NCI-H2107 treated with DMSO at 0.1 percent for 48 hours (cell line): ENCODE measurements around the gene MAIP1.
"Not testable (repeated sequence)": the region's sequence is repeated elsewhere in the genome, so short reads cannot be mapped to it uniquely, and the experiment has no call there.

Experiments used
- DNase-seq: peaks from one replicate; lab custom pipeline; 2025; ENCODE audit not compliant: unreplicated experiment; lab: John Stamatoyannopoulos, UW

The MAIP1 gene, protein sequence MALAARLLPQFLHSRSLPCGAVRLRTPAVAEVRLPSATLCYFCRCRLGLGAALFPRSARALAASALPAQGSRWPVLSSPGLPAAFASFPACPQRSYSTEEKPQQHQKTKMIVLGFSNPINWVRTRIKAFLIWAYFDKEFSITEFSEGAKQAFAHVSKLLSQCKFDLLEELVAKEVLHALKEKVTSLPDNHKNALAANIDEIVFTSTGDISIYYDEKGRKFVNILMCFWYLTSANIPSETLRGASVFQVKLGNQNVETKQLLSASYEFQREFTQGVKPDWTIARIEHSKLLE

DNA sequence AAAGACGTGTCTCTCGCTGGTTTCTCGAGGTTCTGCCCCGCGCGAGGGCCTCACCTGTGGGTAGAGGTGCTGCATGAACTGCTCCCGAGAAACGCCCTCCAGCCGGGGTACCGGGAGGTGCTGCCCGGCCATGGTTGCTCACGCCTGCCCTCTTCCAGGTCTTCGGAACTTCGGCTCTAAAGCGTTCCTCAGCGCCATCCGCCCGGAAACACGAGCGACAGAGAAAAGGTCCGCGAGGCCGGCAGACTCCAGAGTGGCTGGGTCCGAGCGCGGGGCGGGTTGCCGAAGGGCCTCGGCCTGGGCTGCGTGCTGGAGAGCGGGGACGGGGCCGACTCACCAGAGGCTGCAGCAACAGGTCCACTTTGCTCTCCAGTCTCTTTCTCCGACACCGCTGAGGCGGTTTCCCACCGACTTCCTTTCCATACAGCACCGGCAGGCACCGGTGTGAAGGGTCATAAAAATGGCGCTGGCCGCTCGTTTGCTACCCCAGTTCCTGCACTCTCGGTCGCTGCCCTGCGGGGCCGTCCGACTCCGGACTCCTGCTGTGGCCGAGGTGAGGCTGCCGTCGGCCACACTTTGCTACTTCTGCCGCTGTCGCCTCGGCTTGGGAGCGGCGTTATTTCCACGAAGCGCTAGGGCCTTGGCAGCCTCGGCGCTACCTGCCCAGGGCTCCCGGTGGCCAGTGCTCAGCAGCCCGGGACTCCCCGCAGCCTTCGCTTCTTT is at the start of gene MAIP1, which contains the start of gene TYW5:
TSS of gene MAIP1 (plus strand) at position 244 of the 723 bp plus-strand sequence. CDS start at position 461, 217 bp downstream.
TSS of gene TYW5 (minus strand) at position 153 of the 723 bp plus-strand sequence. CDS start at position 132, 21 bp downstream.
- DNase-seq: peak; percentile 81

DNA sequence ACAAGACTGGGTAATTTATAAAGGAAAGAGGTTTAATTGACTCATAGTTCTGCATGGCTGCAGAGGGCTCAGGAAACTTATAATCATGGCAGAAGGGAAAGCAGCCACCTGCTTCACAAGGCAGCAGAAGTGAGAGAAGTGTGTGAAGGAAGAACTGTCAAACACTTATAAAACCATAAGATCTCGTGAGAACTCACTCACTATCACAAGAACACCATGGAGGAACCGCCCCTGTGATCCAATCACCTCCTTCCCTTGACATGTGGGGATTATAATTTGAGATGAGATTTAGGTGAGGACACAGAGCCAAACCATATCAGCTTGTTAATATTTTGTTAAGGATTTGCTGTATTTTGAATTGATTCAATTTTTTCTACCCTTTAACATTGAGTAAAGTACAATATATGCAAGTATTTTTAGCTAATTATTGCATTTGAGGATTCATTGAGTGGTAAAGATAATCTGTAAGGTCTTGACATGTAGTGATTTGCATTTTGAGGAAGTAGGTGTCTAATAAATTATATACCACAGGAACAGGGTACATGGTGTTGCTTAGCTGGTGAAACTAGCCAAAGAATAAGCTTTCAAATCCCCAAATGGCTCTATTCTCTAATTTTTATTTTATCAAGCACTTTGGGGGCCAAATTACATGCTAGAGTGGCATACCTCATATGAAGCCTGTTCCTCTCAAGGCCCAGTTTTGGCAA is 48.2 kb upstream of the MAIP1 start:
- DNase-seq: no peak

DNA sequence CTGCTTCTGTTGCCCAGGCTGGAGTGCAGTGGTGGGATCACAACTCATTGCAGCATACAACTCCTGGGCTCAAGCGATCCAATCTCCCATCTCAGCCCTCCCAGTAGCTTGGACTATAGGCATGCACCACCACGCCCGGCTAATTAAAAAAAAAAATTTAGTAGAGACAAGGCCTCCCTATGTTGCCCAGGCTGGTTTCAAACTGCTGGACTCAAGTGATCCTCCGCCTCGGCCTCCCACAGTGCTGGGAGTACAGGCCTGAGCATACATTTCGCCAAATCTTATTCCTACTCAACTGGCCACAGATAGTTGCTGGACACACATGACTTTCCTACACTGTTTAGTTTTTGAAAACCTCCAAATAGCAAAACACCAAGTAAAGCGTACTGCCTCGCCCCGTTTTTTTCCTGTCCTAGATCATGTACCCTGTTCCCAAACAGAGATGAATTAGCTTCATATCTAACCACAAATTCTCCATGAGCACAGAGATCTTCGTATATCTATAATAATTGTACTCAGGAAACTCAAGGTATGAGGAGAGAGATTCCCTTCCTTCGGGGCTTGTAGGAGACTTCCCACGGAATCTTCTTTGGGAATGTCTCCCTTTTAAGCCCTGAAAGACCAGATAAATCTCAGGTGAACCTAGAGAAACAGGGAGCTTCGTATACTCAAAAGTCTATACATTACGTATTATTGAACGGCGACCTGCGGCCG is 44.9 kb upstream of the MAIP1 start:
- no peak for DNase-seq

DNA sequence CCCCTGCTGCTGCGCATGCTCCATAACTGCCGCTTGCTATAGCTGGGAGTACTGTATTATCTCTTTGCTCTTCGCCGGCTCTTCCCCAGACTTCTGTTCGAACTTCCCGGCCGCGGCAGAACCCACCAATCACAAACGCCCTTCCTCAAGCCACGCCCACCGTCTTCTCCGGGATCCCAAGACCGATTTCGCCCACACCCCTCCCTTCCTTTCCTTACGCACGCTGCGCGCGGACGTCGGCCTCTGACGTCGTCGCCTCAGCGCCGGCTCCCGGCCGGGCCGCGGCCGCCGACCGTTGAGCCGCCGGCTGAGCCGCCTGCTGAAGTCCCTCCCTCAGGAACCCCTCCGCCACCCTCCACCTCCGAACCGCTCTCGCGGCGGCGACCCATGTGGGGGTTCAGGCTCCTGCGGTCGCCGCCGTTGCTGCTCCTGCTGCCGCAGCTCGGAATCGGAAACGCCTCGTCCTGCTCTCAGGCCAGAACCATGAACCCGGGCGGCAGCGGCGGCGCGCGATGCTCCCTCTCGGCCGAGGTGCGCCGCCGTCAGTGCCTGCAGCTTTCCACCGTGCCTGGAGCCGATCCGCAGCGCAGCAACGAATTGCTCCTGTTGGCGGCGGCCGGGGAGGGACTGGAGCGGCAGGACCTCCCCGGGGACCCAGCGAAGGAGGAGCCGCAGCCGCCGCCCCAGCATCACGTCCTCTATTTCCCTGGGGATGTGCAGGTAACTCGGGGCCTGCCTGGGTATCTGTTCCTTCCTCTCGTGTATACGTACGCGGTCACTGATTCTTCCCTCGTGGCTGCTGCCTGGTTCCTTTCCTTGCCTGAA is 44.1 kb upstream of the MAIP1 start, which contains the start of gene C2orf69:
TSS of gene C2orf69 (plus strand) at position 242 of the 825 bp plus-strand sequence. CDS start at position 388, 146 bp downstream.
- DNase-seq: peak; percentile 94

DNA sequence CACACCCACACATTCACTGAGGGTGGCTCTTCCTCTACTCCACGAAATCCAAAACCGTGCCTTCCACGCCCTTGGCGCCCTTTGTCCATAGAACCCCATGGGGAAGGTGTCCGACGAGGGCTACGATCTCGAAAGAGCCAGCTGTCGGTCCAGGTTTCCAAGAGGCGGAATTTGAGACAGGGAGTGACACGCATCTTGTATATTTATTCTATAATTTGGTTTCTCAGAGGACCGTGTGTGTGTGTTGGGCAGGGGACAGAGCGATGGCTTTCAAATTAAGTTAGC is 43.6 kb upstream of the MAIP1 start:
- no peak for DNase-seq

DNA sequence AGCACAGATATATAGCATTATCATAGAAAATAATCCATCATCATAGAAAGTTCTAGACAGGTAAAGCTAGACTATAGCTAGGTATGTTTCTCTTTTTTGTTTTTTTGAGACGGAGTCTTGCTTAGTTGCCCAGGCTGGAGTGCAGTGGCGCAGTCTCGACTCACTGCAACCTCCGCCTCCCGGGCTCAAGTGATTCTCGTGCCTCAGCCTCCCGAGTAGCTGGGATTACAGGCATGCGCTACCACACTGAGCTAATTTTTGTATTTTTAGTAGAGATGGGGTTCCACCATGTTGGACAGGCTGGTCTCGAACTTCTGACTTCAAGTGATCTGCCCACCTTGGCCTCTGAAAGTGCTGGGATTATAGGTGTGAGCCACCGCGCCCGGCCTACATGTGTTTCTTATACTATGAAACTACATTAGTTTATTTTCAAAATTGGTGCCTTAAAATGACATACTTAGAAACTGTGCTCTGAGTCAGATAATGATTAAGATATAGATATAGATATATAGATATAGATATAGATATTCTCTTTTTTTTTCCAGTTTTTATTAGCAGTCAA is 42.7 kb upstream of the MAIP1 start:
- DNase-seq: not testable (repeated sequence)

DNA sequence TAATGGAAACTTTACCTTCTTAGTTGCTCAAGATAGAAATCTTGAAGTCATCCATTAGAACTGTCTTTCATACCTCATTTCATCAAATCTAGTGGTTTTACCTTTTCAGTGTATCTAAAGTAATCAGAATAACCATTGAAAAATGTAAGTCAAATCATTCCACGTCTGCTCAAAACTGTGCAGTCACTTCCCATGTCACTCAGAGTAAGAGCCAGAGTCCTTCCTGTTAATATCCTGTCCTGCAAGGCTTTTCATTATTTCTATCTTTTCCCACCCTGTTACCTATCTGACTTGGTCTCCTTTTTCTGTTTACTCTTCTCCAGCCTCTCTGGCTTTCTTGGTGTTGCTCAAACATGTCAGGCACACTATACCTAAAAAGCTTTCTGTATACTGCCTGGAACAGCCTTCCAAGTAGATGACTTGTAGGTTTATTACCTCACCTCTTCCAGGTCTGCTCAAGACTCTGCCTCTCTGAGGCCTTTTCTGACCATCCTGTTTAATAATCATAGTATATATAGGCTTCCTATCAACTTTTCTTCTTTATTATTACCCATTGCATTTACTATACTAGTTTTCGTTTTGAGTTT is 40.9 kb upstream of the MAIP1 start:
- no peak for DNase-seq

DNA sequence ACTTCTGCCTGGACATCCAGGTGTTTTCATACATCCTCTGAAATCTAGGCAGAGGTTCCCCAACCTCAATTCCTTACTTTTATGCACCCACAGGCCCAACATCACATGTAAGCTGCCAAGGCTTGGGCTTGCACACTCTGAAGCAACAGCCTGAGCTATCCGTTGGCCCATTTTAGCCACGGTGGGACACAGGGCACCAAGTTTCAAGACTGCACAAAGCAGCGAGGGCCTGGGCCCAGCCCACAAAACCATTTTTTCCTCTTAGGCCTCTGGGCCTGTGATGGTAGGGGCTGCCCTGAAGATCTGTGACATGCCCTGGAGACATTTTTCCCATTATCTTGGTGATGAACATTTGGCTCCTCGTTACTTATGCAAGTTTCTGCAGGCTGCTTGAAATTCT is 38.4 kb upstream of the MAIP1 start:
- no peak for DNase-seq

DNA sequence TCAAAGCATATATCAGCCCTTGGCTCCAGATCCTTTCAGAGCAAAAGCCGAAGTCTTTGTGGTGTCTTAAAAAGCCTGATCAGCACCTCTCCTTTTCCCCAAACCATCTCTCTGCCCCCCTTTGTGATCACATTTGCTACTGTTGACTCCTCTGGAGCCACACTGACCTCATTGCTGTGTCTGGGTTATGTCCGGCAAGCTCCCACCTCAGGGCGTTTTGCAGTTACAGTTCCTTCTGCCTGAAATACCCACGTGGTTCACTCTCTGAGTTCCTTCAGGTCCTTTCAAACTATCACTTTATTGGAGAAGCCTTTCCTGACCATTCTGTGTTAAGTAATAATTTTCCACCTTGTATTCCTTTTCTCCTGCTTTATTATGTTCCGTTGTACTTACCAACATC is 32.5 kb upstream of the MAIP1 start:
- DNase-seq: no peak

DNA sequence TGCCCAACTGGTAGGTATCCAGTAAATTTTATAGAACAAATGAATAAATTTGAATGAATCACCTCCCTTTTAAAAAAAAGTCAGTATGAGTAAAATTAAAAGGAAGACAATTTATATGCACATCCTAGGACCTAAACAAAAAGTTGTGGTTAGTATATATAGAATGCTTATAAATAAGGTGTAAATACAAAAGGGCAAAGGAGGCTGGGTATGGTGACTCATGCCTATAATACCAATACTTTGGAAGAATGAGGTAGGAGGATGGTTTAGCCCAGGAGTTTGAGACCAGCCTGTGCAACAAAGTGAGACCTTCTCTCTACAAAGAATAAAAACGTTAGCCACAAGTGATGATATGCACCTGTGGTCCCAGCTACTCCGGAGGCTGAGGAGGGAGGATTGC is 31.5 kb upstream of the MAIP1 start:
- DNase-seq: no peak

DNA sequence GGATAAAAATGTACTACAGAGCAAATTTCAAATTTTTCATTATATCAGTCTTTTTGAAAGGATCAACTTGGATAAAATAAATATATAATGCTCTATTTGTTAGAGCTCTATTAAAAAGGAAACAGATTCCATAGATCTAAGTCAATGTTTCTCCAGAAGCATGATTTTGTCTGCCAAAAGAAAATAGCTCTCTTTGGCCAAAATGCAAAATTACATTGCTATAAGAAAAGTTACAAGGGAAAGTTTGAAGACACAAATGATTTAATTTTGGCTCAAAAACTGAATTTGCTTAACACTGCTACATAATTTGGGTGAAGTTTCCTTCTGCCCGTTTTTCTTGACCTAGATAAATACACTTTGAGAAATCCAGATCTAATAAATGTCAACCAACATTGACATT is 28.6 kb upstream of the MAIP1 start:
- no peak for DNase-seq

DNA sequence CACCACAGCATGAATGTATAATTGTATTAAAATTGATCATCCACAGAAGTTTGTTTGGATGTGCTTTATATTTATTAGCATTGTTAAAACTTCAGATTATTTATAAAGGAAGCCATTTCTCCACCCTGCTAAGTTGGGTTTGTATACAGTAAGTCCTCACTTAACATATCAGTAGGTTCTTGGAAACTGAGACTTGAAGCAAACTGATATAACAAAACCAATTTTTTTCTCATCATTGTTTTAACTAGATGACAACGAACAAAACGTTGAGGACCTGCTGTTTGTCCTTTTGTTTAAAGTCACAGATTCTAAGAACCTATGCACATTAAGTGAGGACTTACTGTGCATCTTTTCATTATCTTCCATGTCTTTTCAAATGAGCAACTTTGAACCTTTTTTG is 27.2 kb upstream of the MAIP1 start:
- DNase-seq: no peak

DNA sequence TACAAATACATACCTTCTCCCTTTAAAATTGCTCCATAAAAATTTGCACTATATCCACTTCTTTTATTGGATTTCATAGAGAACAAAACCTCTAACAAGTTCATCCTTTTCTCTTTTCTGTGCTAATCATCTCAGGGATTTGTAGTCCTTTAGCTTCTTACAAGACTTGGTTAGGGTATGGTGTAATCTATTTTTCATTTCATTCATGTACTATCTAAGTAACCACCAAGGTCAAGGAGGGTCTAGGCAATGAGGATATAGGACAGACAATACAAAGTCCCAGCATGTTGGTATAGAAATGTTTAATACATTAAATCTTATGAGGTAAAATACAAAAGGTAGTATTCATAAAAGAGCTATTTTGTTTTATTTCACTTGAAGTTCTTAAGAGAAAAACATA is 26.8 kb upstream of the MAIP1 start:
- DNase-seq: no peak

DNA sequence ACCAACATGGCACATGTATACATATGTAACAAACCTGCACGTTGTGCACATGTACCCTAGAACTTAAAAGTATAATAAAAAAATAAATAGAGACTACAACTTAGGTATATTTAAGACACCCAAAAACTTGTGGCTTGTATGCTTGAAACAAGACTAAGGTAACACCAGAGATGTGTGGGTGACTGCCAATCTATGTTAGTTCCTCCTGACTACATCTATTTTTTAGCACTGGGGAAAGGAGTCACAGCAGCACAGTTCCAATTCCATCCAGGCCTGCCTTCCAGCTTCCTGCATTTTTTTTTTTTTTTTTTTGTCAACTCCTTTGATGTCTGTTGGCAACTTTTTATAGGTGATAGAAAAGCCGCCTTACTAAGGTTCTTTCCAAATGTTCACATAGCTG is 26.1 kb upstream of the MAIP1 start:
- no peak for DNase-seq

DNA sequence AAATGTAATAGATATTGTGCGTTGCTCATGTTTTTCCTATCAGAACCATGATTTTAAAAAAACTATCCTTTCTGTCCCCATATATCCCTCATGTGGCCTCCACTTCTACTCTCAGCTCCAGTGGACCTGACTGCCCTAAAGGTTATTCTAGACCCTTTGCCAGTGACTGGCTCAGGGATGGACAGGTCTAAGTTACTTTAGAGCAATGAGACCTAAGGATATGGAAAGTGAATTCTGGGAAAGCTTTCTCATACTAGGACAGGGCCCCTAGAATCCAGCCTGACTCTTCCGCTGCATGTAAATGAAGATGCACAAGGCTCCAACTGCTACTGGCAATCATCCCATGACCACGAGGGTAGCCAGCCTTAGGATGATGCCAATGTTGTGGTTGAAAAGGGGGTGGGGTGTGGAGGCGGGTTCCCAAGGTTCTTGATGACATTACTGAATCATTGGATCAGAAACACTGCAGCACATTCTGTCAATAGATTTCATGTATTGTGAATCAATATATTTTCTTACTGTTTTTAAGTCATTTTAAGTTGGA is 23.0 kb upstream of the MAIP1 start:
- no peak for DNase-seq

DNA sequence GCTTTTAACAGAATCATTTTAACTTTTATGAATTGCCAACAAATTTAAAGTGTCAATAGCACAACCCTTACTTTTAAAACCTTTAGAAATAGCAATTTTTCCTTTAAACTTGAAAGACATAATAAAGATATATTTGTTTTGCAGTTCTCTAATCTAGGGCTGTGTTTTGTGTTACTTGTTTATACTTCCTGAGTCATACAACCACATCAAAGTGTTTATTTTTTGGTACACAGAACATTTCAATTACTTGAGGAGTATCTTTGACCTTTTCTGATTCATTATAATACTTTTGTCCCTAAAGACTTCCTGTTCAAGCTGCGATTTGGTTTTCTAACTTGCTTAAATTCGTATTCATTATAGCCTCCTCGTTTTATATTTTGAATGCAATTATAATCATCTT is 21.9 kb upstream of the MAIP1 start:
- no peak for DNase-seq

DNA sequence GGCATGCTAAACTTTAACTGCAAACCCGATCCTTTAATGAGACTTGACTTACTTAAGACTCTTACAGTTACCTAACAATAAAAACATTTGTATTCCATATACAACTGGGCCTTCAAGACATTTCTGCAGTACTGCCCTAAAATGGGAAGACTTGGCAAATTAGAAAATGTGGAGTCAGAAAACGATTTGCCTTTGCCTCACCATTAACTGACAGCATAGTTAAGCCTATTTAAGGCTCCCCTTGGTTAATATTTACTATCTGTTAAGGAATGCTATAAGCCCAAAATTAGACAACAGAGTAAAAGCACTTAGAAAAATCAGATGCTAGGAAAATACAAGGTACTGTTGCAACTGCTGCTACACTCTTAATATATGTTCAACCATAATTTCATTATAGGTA is 18.8 kb upstream of the MAIP1 start:
- no peak for DNase-seq

DNA sequence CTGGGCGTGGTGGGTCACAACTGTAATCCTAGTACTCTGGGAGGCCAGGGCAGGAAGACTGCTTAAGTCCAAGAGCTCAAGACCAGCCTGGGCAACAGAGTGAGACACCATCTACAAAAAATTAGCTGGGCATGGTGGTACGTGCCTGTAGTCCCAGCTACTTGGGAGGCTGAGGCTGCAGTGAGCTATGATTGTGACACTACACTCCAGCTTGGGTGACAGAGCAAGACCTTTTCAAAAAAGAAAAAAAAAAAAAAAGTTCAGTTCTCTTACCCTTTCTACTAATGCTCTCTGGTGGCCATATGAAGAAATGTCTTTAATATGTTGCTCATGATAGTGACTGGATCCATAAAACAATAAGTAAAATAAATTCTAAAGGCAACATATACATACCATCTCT is 15.0 kb upstream of the MAIP1 start:
- peak; percentile 41 for DNase-seq

DNA sequence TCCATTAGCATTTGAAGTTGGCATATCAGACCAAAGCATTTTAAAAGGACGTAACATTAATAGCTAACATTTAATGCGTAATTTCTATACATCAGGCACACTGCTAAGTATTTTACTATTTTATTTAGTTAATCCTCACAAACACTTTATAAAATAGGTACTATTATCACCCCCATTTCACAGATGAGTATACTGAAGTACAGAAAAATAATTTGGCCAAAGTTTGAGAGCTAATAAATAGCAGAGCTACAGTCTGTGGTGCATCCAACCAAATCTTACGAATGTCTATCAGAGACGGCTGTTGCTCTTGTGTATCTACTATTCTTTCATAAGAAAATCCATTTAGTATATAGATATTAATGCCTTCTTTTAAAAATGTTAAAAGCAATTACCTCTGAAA is 12.0 kb upstream of the MAIP1 start:
- DNase-seq: no peak

DNA sequence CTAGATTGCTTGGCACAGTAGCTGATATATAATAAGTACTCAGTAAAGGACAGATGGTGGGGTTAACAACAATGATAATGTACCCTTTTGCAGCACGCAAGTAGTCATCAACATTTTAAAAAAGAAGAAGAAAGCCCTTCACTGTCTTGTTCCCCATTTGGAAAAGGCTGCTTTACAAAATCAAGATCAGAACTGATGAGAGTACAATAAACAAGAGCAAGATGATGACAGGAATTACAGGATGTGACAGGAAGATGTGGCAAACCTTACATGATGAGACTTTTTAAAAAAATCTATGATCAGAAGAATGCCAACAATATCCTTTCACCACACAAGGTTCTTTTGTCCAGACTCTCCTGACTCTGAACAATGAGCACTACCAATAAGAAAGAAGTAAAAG is 9.2 kb upstream of the MAIP1 start:
- no peak for DNase-seq
